Measurements from ENCODE around the gene TSEN54. TPM values are rescaled to one million over a fixed set of nuclear protein-coding genes. Genes with fewer than 3 reads are reported as not detected.

The TSEN54 gene
- polyA plus RNA-seq, 2 donors, result 25.1 to 31.5 TPM

DNA sequence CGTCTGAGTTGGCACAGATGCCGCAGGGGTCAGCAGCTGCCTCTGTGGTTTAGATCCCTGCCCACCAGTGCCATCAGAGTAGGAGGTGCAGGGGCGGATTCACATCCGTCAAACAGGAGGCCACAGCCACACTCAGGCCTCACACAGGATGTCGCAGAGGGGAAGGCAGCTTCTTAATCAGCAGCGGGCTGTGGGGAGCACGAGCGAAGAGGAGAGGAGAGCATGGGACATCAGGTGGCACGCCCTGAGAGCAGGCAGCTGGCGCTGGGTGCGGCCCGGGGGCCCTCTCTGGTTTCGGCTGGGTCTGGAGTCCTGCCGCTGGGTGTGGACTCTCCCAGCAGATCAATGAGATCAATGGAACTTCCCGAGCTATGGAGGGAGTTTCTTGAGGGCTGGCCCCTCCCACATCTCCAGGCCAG, 18.8 kb downstream of the TSEN54 start:
- H3K4me3 ChIP-seq (ENCODE audit: low read depth in 1 of 2, low read length in 2 of 2), result no peak overlapping the region
- 54 to 72% methylated on average over 15 of the region's 15 CpGs for WGBS, 2 donors
- H3K36me3 ChIP-seq (ENCODE audit: control insufficient read depth in 2 of 2, insufficient read depth in 2 of 2, low read length in 1 of 2), result peaks cover 0 to 19% of the 10 kb centered on the region in 2 donors
- no peaks in the 10 kb centered on the region for H3K27me3 ChIP-seq (ENCODE audit: control insufficient read depth in 1 of 2, insufficient read depth in 2 of 2, low read length in 2 of 2)
- peaks cover 2 to 7% of the 10 kb centered on the region in 2 donors for H3K4me1 ChIP-seq (ENCODE audit: control insufficient read depth in 2 of 2, insufficient read depth in 2 of 2, low read length in 1 of 2)
- H3K27ac ChIP-seq (ENCODE audit: low read depth in 2 of 2, low read length in 1 of 2), result no peak overlapping the region
- no peaks in the 10 kb centered on the region for H3K9me3 ChIP-seq (ENCODE audit: control insufficient read depth in 2 of 2, insufficient read depth in 1 of 2, low read depth in 1 of 2, low read length in 1 of 2)

DNA sequence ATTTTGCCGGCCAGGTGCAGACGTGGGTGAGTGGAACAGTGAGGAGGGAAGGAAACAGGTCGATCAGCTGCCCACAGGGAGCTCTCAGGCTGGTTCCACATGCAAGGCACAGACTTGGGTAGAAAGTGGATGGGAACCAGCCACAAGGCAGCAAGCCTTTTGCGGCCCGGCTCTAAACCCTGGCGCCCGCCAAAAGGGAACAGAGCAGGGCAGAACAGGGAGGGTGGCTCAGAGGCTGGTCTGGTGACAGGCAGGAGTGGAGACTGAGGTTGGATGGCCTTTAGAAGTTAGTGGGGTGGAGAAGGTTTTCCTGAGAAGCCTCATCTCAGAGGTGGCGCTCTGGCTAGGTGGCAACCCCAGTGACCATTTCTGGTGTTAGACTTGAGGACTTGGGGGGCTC, 19.5 kb downstream of the TSEN54 start:
- Histone ChIP-seq H3K4me1 (ENCODE audit: control insufficient read depth in 2 of 2, insufficient read depth in 2 of 2, low read length in 1 of 2) (peaks cover 2 to 12% of the 10 kb centered on the region in 2 donors), H3K27me3 (ENCODE audit: control insufficient read depth in 1 of 2, insufficient read depth in 2 of 2, low read length in 2 of 2) (no peaks in the 10 kb centered on the region), H3K9me3 (ENCODE audit: control insufficient read depth in 2 of 2, insufficient read depth in 1 of 2, low read depth in 1 of 2, low read length in 1 of 2) (no peaks in the 10 kb centered on the region), H3K27ac (ENCODE audit: low read depth in 2 of 2, low read length in 1 of 2) (no peak overlapping the region), H3K36me3 (ENCODE audit: control insufficient read depth in 2 of 2, insufficient read depth in 2 of 2, low read length in 1 of 2) (peaks cover 0 to 24% of the 10 kb centered on the region in 2 donors), H3K4me3 (ENCODE audit: low read depth in 1 of 2, low read length in 2 of 2) (no peak overlapping the region)
- 90 to 93% methylated on average over 8 of the region's 8 CpGs for WGBS, 2 donors

DNA sequence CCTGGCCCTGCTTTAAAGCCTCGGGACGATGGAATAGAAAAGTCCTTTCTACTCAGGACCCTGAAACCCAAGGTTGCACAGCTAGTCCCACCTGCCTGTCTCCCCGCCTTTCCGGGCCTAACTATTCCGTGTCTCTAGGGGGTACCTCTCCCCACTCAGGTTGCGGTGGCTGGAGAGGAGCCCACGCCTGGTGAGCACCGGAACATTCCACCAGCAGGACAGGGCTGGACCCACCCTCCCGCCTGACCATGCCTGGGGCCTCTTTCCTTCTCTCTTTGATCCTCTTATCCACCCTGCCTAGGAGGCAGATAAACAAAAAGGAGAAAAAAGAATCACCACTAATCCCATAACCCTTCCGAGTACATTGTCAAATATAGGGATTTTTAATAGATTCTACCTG, 20.0 kb downstream of the TSEN54 start:
- Histone ChIP-seq H3K9me3 (ENCODE audit: control insufficient read depth in 2 of 2, insufficient read depth in 1 of 2, low read depth in 1 of 2, low read length in 1 of 2) (no peaks in the 10 kb centered on the region), H3K4me1 (ENCODE audit: control insufficient read depth in 2 of 2, insufficient read depth in 2 of 2, low read length in 1 of 2) (peaks cover 2 to 9% of the 10 kb centered on the region in 2 donors), H3K27ac (ENCODE audit: low read depth in 2 of 2, low read length in 1 of 2) (no peak overlapping the region), H3K27me3 (ENCODE audit: control insufficient read depth in 1 of 2, insufficient read depth in 2 of 2, low read length in 2 of 2) (no peaks in the 10 kb centered on the region), H3K4me3 (ENCODE audit: low read depth in 1 of 2, low read length in 2 of 2) (no peak overlapping the region), H3K36me3 (ENCODE audit: control insufficient read depth in 2 of 2, insufficient read depth in 2 of 2, low read length in 1 of 2) (peaks cover 0 to 22% of the 10 kb centered on the region in 2 donors)
- WGBS, 2 donors, result 78 to 80% methylated on average over 10 of the region's 10 CpGs

DNA sequence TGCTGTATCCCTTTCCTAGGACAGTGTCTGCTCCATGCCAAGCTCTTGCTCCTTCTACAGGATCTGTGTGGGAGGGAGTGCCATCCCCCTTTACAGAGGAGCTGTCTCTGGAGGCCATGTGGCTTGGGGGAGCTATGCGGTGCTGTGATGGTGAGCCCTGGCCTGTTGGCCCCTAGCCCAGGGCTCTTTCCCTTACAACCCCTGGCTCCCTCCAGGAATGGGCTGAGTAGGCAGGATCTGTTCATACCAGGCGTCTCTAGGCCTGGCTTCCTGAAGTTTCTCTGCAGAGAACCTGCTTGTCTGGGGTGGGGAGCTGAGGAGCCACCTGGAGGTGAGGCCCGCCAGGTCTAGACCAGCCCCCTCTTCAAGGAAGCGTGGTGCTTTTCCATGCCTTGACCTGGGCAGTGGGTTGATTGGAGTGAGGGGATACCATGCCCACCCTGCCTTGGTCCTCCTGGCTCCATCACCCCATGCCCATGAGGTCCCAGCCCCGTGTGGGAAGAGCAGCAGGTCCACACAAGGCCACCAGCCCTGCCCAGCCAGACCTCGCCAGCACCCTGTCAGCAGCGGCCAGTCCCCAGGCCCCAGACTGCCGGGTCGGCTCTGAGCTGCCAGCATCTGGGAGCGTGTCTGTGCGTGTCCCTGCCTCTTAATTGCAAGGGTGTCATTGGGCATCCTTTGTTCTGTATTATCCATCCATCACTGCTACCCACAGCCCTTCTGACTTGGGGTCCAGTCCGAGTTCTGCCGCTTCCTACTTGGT, 23.8 kb downstream of the TSEN54 start:
- Histone ChIP-seq H3K4me1 (ENCODE audit: control insufficient read depth in 2 of 2, insufficient read depth in 2 of 2, low read length in 1 of 2) (peaks cover 2 to 7% of the 10 kb centered on the region in 2 donors), H3K4me3 (ENCODE audit: low read depth in 1 of 2, low read length in 2 of 2) (no peak overlapping the region), H3K27ac (ENCODE audit: low read depth in 2 of 2, low read length in 1 of 2) (no peak overlapping the region), H3K27me3 (ENCODE audit: control insufficient read depth in 1 of 2, insufficient read depth in 2 of 2, low read length in 2 of 2) (no peaks in the 10 kb centered on the region), H3K9me3 (ENCODE audit: control insufficient read depth in 2 of 2, insufficient read depth in 1 of 2, low read depth in 1 of 2, low read length in 1 of 2) (no peaks in the 10 kb centered on the region), H3K36me3 (ENCODE audit: control insufficient read depth in 2 of 2, insufficient read depth in 2 of 2, low read length in 1 of 2) (peaks cover 0 to 18% of the 10 kb centered on the region in 2 donors)
- WGBS, 2 donors, result 62 to 68% methylated on average over 13 of the region's 13 CpGs

DNA sequence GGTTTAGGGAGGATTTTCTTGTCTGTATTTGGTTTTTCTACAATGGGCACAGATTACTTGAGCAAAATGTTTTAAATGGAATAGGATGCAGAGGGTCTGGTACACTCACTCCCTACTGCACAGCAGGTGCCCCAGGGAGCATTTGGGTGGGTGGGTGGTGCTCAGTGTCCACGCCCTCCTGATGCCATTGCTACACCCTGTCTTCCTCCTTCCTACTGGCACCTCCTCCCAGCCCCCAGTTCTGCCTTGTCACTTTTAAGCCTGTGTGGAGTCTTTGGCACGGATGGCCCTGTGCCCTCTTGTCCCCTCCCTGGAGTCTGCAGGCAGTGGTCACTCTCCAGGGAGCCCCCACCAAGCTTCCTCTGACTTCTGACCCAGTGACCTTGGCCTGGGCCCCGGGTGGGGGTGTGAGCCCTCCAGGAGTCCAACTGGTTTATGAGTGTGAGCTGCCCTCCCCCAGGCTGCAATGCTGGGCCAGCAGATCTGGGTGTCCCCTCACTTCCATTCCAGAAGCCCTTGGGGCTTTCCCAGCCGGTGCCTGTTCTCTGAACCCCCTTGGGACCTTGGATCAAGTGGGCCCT, 24.7 kb downstream of the TSEN54 start:
- Histone ChIP-seq H3K36me3 (ENCODE audit: control insufficient read depth in 2 of 2, insufficient read depth in 2 of 2, low read length in 1 of 2) (peaks cover 0 to 18% of the 10 kb centered on the region in 2 donors), H3K27me3 (ENCODE audit: control insufficient read depth in 1 of 2, insufficient read depth in 2 of 2, low read length in 2 of 2) (no peaks in the 10 kb centered on the region), H3K4me3 (ENCODE audit: low read depth in 1 of 2, low read length in 2 of 2) (no peak overlapping the region), H3K27ac (ENCODE audit: low read depth in 2 of 2, low read length in 1 of 2) (no peak overlapping the region), H3K9me3 (ENCODE audit: control insufficient read depth in 2 of 2, insufficient read depth in 1 of 2, low read depth in 1 of 2, low read length in 1 of 2) (no peaks in the 10 kb centered on the region), H3K4me1 (ENCODE audit: control insufficient read depth in 2 of 2, insufficient read depth in 2 of 2, low read length in 1 of 2) (peaks cover 2 to 7% of the 10 kb centered on the region in 2 donors)
- 59 to 68% methylated on average over 4 of the region's 4 CpGs for WGBS, 2 donors

DNA sequence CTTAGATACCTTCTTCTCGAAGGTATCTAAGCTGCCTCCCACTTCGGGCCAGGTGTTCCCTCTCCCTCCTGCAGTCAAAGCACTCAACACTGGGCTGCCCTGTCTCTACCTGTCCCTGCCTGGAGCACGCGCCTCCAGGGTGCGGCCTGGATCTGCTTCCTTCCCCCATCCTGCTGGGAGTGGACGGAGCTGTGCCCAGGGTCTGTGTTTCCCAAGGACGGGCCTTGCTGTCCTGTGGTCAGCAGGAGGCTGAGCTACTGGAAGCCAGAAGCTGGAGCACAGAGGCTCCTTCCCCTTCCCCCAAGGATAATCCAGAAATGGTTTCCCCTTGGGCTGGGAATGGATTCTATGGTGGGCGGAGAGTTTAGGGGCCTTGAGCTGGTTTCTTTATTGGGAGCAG, 25.9 kb downstream of the TSEN54 start:
- Histone ChIP-seq H3K27me3 (ENCODE audit: control insufficient read depth in 1 of 2, insufficient read depth in 2 of 2, low read length in 2 of 2) (no peaks in the 10 kb centered on the region), H3K27ac (ENCODE audit: low read depth in 2 of 2, low read length in 1 of 2) (no peak overlapping the region), H3K36me3 (ENCODE audit: control insufficient read depth in 2 of 2, insufficient read depth in 2 of 2, low read length in 1 of 2) (peaks cover 0 to 18% of the 10 kb centered on the region in 2 donors), H3K9me3 (ENCODE audit: control insufficient read depth in 2 of 2, insufficient read depth in 1 of 2, low read depth in 1 of 2, low read length in 1 of 2) (no peaks in the 10 kb centered on the region), H3K4me1 (ENCODE audit: control insufficient read depth in 2 of 2, insufficient read depth in 2 of 2, low read length in 1 of 2) (peaks cover 2 to 16% of the 10 kb centered on the region in 2 donors), H3K4me3 (ENCODE audit: low read depth in 1 of 2, low read length in 2 of 2) (no peak overlapping the region)
- 82 to 90% methylated on average over 8 of the region's 8 CpGs for WGBS, 2 donors

DNA sequence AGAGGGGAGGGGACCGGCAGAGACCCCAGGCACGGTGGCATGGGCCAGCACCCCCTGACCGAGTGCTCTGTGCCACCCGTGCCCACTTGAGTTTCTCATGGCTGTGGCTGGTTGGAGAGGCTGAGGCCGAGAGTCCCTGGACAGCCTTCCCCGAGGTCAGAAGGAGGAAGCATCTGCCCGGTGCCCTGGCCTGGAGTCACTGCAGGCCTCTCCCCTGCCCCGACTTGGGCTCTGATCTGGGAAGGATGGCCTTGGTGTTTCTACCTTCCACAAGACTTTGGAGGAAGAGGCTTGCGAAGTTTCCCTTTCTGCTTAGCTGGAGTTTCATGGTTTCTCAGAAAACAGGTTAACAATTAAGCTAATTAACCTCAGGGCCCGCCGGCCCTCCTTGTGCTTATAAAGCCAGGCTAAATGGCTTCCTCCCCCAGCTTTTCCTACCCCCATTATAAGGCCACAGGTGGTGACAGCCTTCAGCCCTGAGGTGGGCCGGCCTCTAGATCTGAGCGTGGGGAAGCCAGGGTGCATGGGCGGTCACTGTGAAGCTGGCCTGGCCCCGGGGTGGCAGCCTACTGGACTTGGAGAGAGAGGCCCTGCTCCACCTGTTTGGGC, 26.5 kb downstream of the TSEN54 start:
- no peak overlapping the region for H3K4me3 ChIP-seq (ENCODE audit: low read depth in 1 of 2, low read length in 2 of 2)

DNA sequence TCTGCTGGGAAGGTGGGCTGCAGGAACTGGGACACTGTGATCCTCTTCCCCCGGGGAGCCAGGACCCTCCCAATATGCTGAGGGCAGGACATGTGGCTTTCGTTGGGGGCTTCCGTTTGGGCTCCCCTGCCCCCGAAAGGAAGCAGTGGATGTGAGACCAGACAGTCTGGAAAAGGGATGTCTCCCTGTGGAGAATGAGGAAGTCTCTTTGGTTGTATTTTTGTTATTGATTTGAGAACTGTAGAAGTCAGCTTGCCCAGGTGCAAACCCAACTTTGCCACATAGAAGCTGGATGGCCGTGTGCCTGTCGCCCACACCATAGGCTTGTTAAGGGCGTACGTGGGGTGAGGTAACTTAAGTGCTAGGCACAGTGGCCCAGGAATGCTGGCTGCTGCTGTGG, 27.9 kb downstream of the TSEN54 start:
- no peaks in the 10 kb centered on the region for H3K27me3 ChIP-seq (ENCODE audit: control insufficient read depth in 1 of 2, insufficient read depth in 2 of 2, low read length in 2 of 2)
- H3K9me3 ChIP-seq (ENCODE audit: control insufficient read depth in 2 of 2, insufficient read depth in 1 of 2, low read depth in 1 of 2, low read length in 1 of 2), result no peaks in the 10 kb centered on the region
- H3K4me1 ChIP-seq (ENCODE audit: control insufficient read depth in 2 of 2, insufficient read depth in 2 of 2, low read length in 1 of 2), result peaks cover 2 to 21% of the 10 kb centered on the region in 2 donors
- H3K36me3 ChIP-seq (ENCODE audit: control insufficient read depth in 2 of 2, insufficient read depth in 2 of 2, low read length in 1 of 2), result peaks cover 0 to 11% of the 10 kb centered on the region in 2 donors
- H3K27ac ChIP-seq (ENCODE audit: low read depth in 2 of 2, low read length in 1 of 2), result no peak overlapping the region
- no peak overlapping the region for H3K4me3 ChIP-seq (ENCODE audit: low read depth in 1 of 2, low read length in 2 of 2)
- 76 to 87% methylated on average over 8 of the region's 8 CpGs for WGBS, 2 donors

More for the DNA sequence above, 26.5 kb downstream of the TSEN54 start:
- H3K36me3 ChIP-seq (ENCODE audit: control insufficient read depth in 2 of 2, insufficient read depth in 2 of 2, low read length in 1 of 2), result peaks cover 0 to 18% of the 10 kb centered on the region in 2 donors
- no peaks in the 10 kb centered on the region for H3K9me3 ChIP-seq (ENCODE audit: control insufficient read depth in 2 of 2, insufficient read depth in 1 of 2, low read depth in 1 of 2, low read length in 1 of 2)
- H3K27ac ChIP-seq (ENCODE audit: low read depth in 2 of 2, low read length in 1 of 2), result no peak overlapping the region
- H3K4me1 ChIP-seq (ENCODE audit: control insufficient read depth in 2 of 2, insufficient read depth in 2 of 2, low read length in 1 of 2), result peaks cover 2 to 17% of the 10 kb centered on the region in 2 donors
- 81 to 93% methylated on average over 14 to 15 of the region's 15 CpGs for WGBS, 2 donors
- H3K27me3 ChIP-seq (ENCODE audit: control insufficient read depth in 1 of 2, insufficient read depth in 2 of 2, low read length in 2 of 2), result no peaks in the 10 kb centered on the region

DNA sequence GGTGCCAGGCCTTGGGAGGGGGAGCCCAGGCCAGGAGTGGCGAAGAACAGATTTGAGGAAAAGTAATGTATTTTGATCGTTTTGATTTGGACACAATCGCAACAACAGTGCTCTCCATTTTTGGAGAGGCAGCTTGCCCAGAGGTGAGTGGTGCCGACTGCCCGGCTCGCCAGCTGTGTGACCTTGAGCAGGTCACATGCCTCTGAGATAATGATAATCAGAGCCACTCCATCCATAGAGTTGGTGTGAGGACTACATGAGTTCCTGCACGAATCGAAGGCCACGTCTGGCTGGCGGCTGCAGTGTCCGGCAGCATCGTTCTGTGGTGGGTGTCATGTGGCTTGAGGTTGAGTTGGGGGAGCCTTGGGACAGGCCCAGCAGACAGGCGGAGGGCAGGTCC, 29.9 kb downstream of the TSEN54 start:
- peaks cover 0 to 17% of the 10 kb centered on the region in 2 donors for H3K4me1 ChIP-seq (ENCODE audit: control insufficient read depth in 2 of 2, insufficient read depth in 2 of 2, low read length in 1 of 2)
- 80 to 95% methylated on average over 13 of the region's 13 CpGs for WGBS, 2 donors
- H3K9me3 ChIP-seq (ENCODE audit: control insufficient read depth in 2 of 2, insufficient read depth in 1 of 2, low read depth in 1 of 2, low read length in 1 of 2), result no peaks in the 10 kb centered on the region

More for the DNA sequence above, 29.9 kb downstream of the TSEN54 start:
- Histone ChIP-seq H3K27me3 (ENCODE audit: control insufficient read depth in 1 of 2, insufficient read depth in 2 of 2, low read length in 2 of 2) (no peaks in the 10 kb centered on the region), H3K4me3 (ENCODE audit: low read depth in 1 of 2, low read length in 2 of 2) (no peak overlapping the region), H3K27ac (ENCODE audit: low read depth in 2 of 2, low read length in 1 of 2) (no peak overlapping the region), H3K36me3 (ENCODE audit: control insufficient read depth in 2 of 2, insufficient read depth in 2 of 2, low read length in 1 of 2) (peaks cover 0 to 2% of the 10 kb centered on the region in 2 donors)

Measured in esophagus (tissue), 2 donors.